Trophoblast cell (in vitro differentiated cells and primary cell): Measurements from ENCODE around the gene TFE3.

Experiments
- DNase-seq, 2 donors: peaks; one replicate each; pipeline ENCODE4 v3.0.0-alpha.2; 2016
- H2AFZ ChIP-seq: 2 replicates; pipeline ENCODE4 v1.6.1; 2013; ENCODE audit warnings: low read length, moderate library complexity, mild to moderate bottlenecking; ENCODE audit not compliant: insufficient read depth, poor library complexity
- H2AK5ac ChIP-seq: 2 replicates; pipeline ENCODE4 v1.6.1; 2013; ENCODE audit warnings: mild to moderate bottlenecking, low read length
- H2BK120ac ChIP-seq: 2 replicates; pipeline ENCODE4 v1.6.1; 2013; ENCODE audit warnings: low read length, mild to moderate bottlenecking, moderate library complexity; ENCODE audit not compliant: insufficient read depth, poor library complexity
- H2BK12ac ChIP-seq: 2 replicates; pipeline ENCODE4 v1.6.1; 2013; ENCODE audit warnings: mild to moderate bottlenecking, low read length, moderate library complexity
- H2BK5ac ChIP-seq: 2 replicates; pipeline ENCODE4 v1.6.1; 2013; ENCODE audit warnings: low read length, low read depth, moderate library complexity, mild to moderate bottlenecking; ENCODE audit not compliant: poor library complexity
- H3K14ac ChIP-seq: 2 replicates; pipeline ENCODE4 v1.6.1; 2013; ENCODE audit warnings: mild to moderate bottlenecking, low read length
- H3K18ac ChIP-seq: 2 replicates; pipeline ENCODE4 v1.6.1; 2013; ENCODE audit warnings: mild to moderate bottlenecking, low read length
- H3K23ac ChIP-seq: 2 replicates; pipeline ENCODE4 v1.6.1; 2013; ENCODE audit warnings: low read length
- H3K27ac ChIP-seq: 2 replicates; pipeline ENCODE4 v1.5.1; 2013; ENCODE audit warnings: low read depth, mild to moderate bottlenecking, inconsistent platforms, low read length, moderate library complexity
- H3K27me3 ChIP-seq: 2 replicates; pipeline ENCODE4 v1.6.1; 2013; ENCODE audit warnings: inconsistent platforms, mild to moderate bottlenecking, low read length, moderate library complexity; ENCODE audit not compliant: insufficient read depth
- H3K36me3 ChIP-seq, 2 experiments: 1 replicate in 1 of 2; 2 replicates in 1 of 2; pipeline ENCODE4 v1.6.1; 2013; ENCODE audit warnings: low read length in 2 of 2, mild to moderate bottlenecking in 2 of 2, moderate library complexity in 1 of 2; ENCODE audit not compliant: insufficient read depth in 2 of 2, control insufficient read depth in 1 of 2
- H3K4ac ChIP-seq: 2 replicates; pipeline ENCODE4 v1.6.1; 2013; ENCODE audit warnings: low read depth, mild to moderate bottlenecking, low read length, moderate library complexity
- H3K4me1 ChIP-seq, 2 experiments: 1 replicate in 1 of 2; 2 replicates in 1 of 2; pipeline ENCODE4 v1.6.1; 2013; ENCODE audit warnings: low read length in 2 of 2, mild to moderate bottlenecking in 2 of 2, moderate library complexity in 1 of 2; ENCODE audit not compliant: insufficient read depth in 2 of 2, control insufficient read depth in 1 of 2
- H3K4me2 ChIP-seq: 2 replicates; pipeline ENCODE4 v1.6.1; 2013; ENCODE audit warnings: inconsistent platforms, mild to moderate bottlenecking, low read length, moderate library complexity
- H3K4me3 ChIP-seq: 2 replicates; pipeline ENCODE4 v1.5.1; 2013; ENCODE audit warnings: mild to moderate bottlenecking, low read depth, low read length, inconsistent platforms
- H3K79me1 ChIP-seq: one replicate; pipeline ENCODE4 v1.6.1; 2013; ENCODE audit warnings: low read length
- H3K79me2 ChIP-seq: 2 replicates; pipeline ENCODE4 v1.6.1; 2013; ENCODE audit warnings: low read length, mild to moderate bottlenecking; ENCODE audit not compliant: control insufficient read depth, insufficient read depth, poor library complexity
- H3K9ac ChIP-seq: 2 replicates; pipeline ENCODE4 v1.6.1; 2013; ENCODE audit warnings: mild to moderate bottlenecking, low read length
- H3K9me3 ChIP-seq: 2 replicates; pipeline ENCODE4 v1.6.1; 2013; ENCODE audit warnings: low read depth, mild to moderate bottlenecking, control low read depth, inconsistent platforms, low read length; ENCODE audit not compliant: insufficient read depth
- H4K12ac ChIP-seq: 2 replicates; pipeline ENCODE4 v1.6.1; 2013; ENCODE audit warnings: low read depth, mild to moderate bottlenecking, low read length, moderate library complexity
- H4K8ac ChIP-seq: 2 replicates; pipeline ENCODE4 v1.6.1; 2013; ENCODE audit warnings: low read depth, mild to moderate bottlenecking, low read length, moderate library complexity
- H4K91ac ChIP-seq: one replicate; pipeline ENCODE4 v1.6.1; 2013; ENCODE audit warnings: low read depth, mild to moderate bottlenecking, low read length, moderate library complexity
- WGBS: extraction: QIAGEN DNeasy Blood & Tissue Kit; methylation state at CpG from one replicate; pipeline ENCODE4 v1.1.7; 2013; ENCODE audit warnings: missing lambda C conversion rate; ENCODE audit not compliant: insufficient read length, insufficient coverage; ENCODE audit errors: extremely low coverage; 5-methylcytosine and 5-hydroxymethylcytosine counted together

The TFE3 gene

DNA sequence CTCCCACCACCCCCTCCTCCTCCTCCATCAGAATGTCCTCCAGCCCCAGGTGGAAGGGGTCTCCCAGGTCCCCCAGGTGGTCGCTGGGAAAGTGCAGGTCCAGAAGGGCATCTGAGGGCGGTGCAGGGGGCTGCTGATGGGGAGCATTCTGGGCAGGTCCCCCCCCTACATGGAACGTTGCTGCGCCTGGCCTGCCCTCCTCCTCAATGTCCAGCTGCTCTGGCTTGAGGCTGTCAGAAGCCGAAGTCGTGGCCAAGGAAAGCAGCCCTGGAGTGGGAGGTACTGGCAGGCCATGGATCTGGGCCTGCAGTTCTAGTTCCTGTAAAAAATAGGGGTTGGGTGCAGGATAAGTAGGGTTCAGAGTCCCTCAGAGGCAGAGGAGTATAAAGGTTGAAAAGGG, 12.9 kb downstream of the TFE3 start:
- H2BK120ac ChIP-seq = no peak overlapping the region
- H3K9me3 ChIP-seq = no peaks in the 10 kb centered on the region
- no peak overlapping the region for H3K9ac ChIP-seq
- no peak overlapping the region for H3K4me2 ChIP-seq
- peaks cover 3% of the 10 kb centered on the region for H3K79me1 ChIP-seq
- H2AFZ ChIP-seq = no peak overlapping the region
- no peak overlapping the region for H3K27ac ChIP-seq
- H3K18ac ChIP-seq = no peak overlapping the region
- H3K27me3 ChIP-seq = no peaks in the 10 kb centered on the region
- H4K91ac ChIP-seq = no peak overlapping the region
- H3K79me2 ChIP-seq = no peaks in the 10 kb centered on the region
- no peak overlapping the region for H2BK5ac ChIP-seq
- H2BK12ac ChIP-seq = no peak overlapping the region
- H3K4ac ChIP-seq = no peak overlapping the region
- H4K8ac ChIP-seq = no peak overlapping the region
- H4K12ac ChIP-seq = no peak overlapping the region
- no peak overlapping the region for H3K14ac ChIP-seq
- no peak overlapping the region for H3K4me3 ChIP-seq
- no peak overlapping the region for H2AK5ac ChIP-seq
- no peak overlapping the region for H3K23ac ChIP-seq
- H3K4me1 ChIP-seq = peaks cover 7% of the 10 kb centered on the region in 2 experiments
- DNase-seq = no peak
- no CpG with 5 or more reads among the region's 6 CpGs for WGBS
- H3K36me3 ChIP-seq = peaks cover 36 to 44% of the 10 kb centered on the region in 2 experiments

DNA sequence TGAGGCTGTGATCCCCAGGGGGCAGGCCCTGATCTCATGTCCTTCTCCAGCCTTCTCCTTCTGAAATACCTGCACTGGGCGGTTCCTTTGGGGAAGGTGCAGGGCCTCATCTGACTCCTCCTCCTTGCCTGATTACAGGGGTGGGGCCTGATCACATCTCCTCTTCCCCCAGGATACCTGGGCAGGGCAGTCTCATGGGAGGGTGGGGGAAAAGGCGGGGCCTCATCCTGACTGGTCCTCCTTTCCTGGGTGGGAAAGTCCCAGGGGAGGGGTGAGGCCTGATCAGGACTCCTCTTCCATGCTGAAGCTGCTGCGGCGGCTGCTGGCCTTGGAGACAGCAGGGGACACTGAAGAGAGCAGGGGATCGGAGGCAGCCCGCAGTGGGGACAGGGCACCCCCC, 13.3 kb downstream of the TFE3 start:
- WGBS = no CpG with 5 or more reads among the region's 6 CpGs

DNA sequence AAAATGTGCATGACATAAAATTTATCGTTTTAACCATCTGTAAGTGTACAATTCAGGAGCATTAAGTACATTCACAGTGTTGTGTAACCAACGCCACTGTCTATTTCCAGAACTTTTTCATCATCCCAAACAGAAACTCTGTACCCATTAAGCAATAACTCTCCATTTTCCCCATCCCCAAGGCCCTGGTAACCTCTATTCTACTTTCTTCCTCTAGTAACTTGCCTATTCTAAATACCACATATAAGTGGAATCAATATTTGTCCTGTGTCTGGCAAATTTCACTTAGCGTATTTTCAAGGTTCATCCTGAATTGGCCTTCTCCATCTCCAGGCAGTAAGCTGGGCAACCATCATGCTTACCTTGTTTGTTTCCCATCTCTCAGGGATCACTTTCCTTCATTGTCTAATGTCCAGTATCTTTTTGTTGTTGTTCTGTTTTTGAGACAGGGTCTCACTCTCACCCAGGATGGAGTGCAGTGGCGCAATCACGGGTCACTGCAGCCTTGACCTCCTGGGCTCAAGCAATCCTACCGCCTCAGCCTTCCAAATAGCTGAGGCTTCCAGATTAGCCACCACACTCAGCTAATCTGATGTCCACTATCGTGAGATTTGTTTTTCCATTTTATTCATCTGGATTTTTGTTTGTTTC, 23.4 kb downstream of the TFE3 start:
- Histone ChIP-seq H4K8ac (no peak overlapping the region), H3K36me3 (peaks cover 0 to 2% of the 10 kb centered on the region in 2 experiments), H3K27ac (no peak overlapping the region), H2BK12ac (no peak overlapping the region), H3K9ac (no peak overlapping the region), H3K79me2 (no peaks in the 10 kb centered on the region), H3K4me1 (no peaks in the 10 kb centered on the region), H2AK5ac (no peak overlapping the region), H3K4me2 (no peak overlapping the region), H3K23ac (no peak overlapping the region), H3K4ac (no peak overlapping the region), H2AFZ (no peak overlapping the region), H3K79me1 (no peaks in the 10 kb centered on the region), H3K14ac (no peak overlapping the region), H4K91ac (no peak overlapping the region), H3K9me3 (no peaks in the 10 kb centered on the region), H2BK5ac (no peak overlapping the region), H3K4me3 (no peak overlapping the region), H4K12ac (no peak overlapping the region), H3K27me3 (no peaks in the 10 kb centered on the region), H2BK120ac (no peak overlapping the region), H3K18ac (no peak overlapping the region)
- WGBS = no CpG with 5 or more reads among the region's 7 CpGs
- no peak for DNase-seq

More for the DNA sequence above, 13.3 kb downstream of the TFE3 start:
- H3K79me1 ChIP-seq = peaks cover 3% of the 10 kb centered on the region
- no peak overlapping the region for H4K91ac ChIP-seq
- no peak overlapping the region for H2BK12ac ChIP-seq
- H4K8ac ChIP-seq = no peak overlapping the region
- no peak overlapping the region for H2AK5ac ChIP-seq
- no peak overlapping the region for H3K14ac ChIP-seq
- no peak overlapping the region for H3K23ac ChIP-seq
- H3K27ac ChIP-seq = no peak overlapping the region
- H3K9me3 ChIP-seq = no peaks in the 10 kb centered on the region
- H2AFZ ChIP-seq = no peak overlapping the region
- no peak overlapping the region for H2BK5ac ChIP-seq
- DNase-seq = peak in 1 of 2 donors; percentile 7
- H3K18ac ChIP-seq = no peak overlapping the region
- H4K12ac ChIP-seq = no peak overlapping the region
- H3K4ac ChIP-seq = no peak overlapping the region
- no peak overlapping the region for H3K4me2 ChIP-seq
- no peak overlapping the region for H3K4me3 ChIP-seq
- H3K27me3 ChIP-seq = no peaks in the 10 kb centered on the region
- no peak overlapping the region for H3K9ac ChIP-seq
- peaks cover 36 to 44% of the 10 kb centered on the region in 2 experiments for H3K36me3 ChIP-seq
- H2BK120ac ChIP-seq = no peak overlapping the region
- H3K4me1 ChIP-seq = peaks cover 7% of the 10 kb centered on the region in 2 experiments
- no peaks in the 10 kb centered on the region for H3K79me2 ChIP-seq

DNA sequence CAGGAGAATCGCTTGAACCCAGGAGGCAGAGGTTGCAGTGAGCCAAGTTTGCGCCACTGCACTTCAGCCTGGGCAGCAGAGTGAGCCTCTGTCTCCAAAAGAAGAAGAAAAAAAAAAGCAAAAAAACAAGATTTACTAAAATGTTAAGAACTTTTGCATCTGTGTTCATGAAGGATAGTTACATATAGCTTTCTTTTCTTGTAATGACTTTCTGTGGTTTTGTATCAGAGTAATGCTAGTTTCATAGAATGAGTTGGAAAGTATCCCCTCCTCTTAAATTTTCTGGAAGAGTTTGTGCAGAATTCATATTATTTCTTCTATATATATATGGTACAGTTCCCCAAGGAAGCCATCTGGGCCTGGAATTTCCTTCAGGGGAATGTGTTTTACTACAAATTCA, 24.1 kb downstream of the TFE3 start:
- Histone ChIP-seq H3K4ac (no peak overlapping the region), H2AFZ (no peak overlapping the region), H3K4me2 (no peak overlapping the region), H2BK12ac (no peak overlapping the region), H3K79me1 (no peaks in the 10 kb centered on the region), H3K18ac (no peak overlapping the region), H3K4me3 (no peak overlapping the region), H3K9ac (no peak overlapping the region), H2BK5ac (no peak overlapping the region), H3K4me1 (no peaks in the 10 kb centered on the region), H4K8ac (no peak overlapping the region), H4K12ac (no peak overlapping the region), H3K14ac (no peak overlapping the region), H3K79me2 (no peaks in the 10 kb centered on the region), H3K36me3 (no peaks in the 10 kb centered on the region), H3K23ac (no peak overlapping the region), H3K27me3 (no peaks in the 10 kb centered on the region), H2BK120ac (no peak overlapping the region), H4K91ac (no peak overlapping the region), H3K9me3 (no peaks in the 10 kb centered on the region), H3K27ac (no peak overlapping the region), H2AK5ac (no peak overlapping the region)
- DNase-seq = no peak
- WGBS = no CpG with 5 or more reads among the region's 2 CpGs
